HG02571 (cell line): ENCODE measurements around the gene MMD.
A peak's percentile ranks its signal among the peaks of the same experiment; 100 is the strongest.

Experiments used
- ATAC-seq: cut with Tn5 transposase; IDR thresholded peaks from one replicate; pipeline ENCODE4 v1.9.1; 2021; ENCODE audit warnings: mild to moderate bottlenecking, moderate library complexity; ENCODE audit not compliant: unreplicated experiment

Gene MMD

DNA sequence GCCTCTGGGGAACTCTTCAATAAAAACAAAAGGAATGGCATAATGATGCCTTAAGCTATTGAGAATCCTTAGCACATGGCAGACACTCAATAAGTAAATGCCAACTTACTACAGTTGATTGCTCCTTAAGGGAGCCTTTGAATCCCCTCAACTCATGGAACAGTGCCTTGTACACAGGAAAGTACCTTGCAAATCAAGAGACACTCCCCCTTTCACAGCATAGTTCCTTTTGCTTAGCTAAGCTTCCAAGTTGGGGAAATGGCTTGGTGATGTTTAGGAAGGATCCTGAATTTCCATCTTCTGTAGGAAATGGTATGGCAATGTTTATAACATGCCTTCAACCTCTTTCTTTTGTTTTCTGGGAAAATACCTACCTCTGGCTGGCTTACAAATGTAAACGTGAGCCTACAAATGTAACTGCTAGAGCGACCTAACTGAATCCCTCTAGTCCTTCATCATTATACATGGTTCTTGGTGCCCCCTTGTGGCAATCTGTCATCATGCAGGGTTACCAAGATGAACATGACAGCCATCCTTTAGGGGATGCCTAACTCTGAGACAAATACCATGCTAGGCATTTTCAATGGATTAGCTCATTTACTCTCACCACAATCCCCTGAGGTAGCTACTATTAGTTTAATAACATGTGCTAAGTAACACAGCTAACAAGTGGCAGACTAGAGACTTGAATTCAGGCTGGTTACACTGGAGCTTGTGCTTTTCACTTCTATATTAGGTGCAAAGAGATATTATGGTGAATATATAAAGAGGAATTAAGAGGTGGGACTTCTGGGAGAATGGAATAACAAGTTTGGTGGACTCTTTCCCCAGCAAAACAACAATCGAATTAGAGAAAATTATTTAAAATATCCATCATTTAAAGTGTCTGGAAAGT, 65.0 kb downstream of the MMD start:
- peak; percentile 95 for ATAC-seq

DNA sequence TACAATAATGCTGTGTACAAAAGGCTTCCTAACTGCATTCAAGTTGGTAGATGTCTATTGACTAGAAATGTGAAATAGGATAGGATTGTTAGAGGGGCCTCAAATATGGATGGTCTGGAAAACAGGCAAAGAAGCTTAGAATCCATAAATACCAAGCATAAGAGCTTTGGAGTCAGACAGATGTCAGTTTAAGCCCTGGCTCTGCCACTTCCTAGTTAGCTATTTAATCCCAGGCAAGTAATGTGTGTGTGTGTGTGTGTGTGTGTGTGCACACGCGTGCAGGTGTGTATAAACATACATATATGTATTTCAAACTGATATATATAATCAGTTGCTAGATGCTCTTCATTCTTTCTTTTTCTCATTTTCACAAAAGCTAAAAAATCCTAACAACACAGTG, 66.7 kb downstream of the MMD start:
- no peak for ATAC-seq

DNA sequence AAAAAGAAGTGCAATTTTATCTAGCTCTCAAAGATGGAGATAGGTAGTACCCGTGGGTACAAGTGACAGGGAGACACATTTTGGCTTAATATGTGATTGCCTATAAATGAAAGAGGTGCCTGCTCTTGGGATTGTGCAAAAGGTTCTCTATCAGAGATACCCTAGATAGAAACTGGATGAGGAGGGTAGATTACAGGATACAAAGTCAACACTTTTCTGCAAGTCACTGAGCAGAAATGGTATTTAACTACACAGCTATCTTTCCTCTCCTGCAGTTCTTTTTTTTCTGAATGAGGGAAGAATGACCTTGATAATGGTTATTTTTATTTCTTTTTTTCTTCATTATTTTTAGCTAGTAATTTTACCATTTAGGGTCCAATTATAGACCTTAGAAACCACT, 67.6 kb downstream of the MMD start:
- no peak for ATAC-seq

DNA sequence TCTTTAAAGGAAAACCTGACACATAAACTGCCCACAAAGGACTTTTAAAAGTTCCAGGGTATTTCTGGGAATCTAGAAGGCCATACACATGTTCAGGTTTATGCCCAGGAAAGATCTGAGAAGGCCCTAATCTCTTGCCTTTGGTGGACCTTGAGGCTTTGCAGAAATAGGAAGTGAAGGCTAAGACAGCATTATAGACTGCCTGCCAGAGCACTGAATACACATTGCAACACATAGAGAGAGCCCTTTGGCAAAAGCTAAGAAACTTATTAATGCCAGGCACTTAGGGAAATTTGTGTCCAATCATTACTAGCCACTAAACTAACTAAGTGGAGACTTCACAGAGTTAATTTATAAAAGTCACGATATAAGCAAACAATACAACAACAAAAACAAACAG, 70.4 kb downstream of the MMD start:
- no peak for ATAC-seq

DNA sequence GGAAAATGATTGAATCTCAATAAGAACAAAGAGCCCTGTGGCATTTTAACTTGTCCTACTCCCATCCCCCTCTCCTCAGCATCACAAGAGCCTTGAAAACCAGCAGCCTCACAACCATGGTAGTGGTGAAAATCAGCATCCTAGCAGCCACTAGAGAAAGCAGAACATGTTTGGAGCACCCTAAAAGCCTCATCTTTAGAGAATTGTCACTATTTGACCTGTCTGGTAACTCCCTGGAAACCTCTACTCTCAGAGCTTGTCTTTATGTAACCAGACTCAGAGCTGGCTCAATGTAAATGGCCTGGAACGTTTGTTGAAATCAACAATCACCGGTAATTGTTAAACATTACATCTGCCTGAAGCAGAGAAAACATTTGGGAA, 70.8 kb downstream of the MMD start:
- ATAC-seq, result no peak

DNA sequence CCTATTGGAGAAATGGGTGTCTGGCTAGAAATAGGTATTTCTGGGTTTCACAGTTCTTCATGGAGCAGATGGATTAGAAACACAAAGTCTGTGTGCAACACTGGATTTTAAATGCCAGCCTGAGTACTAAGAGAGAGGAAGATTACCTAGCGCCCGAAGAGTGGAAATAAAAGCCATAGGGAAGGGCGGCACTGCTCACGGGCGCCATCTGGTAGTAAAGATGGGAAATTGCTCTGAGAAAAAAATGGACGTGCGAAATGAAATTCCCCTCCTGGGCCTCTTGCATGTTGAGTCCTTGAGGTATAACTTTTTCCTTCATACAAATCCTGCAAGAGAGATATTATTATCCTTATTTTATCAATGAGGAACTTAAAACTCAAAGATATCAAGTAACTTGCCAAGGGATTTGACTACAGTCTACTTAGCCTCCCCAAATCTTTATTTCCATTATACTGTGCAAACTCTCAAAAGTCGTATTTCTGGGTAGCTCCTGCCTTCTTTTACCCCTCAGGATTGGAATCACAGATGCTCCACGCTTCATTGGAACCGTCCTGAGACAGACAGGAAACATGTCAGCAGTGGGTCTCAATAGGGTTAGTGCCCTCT, 72.8 kb downstream of the MMD start:
- no peak for ATAC-seq

DNA sequence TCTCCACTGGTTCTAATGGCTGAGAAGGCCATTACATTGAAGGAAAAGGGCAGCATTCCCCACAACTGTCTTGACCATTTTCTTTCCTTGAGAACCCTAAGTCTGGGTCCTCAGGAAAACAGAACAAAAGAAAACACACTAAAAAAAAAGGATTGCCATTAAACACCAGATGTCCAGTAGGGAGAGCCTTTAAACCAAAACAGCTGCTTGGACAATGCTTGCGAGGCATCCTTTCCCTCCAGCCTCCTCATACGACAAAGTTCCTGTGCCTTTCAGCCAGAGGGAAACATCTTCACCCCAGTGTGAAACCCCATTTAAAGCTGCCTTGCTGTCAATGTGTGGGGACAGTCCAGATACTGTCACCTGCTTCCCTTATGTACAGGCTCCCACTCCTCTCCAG, 74.3 kb downstream of the MMD start:
- ATAC-seq, result no peak

DNA sequence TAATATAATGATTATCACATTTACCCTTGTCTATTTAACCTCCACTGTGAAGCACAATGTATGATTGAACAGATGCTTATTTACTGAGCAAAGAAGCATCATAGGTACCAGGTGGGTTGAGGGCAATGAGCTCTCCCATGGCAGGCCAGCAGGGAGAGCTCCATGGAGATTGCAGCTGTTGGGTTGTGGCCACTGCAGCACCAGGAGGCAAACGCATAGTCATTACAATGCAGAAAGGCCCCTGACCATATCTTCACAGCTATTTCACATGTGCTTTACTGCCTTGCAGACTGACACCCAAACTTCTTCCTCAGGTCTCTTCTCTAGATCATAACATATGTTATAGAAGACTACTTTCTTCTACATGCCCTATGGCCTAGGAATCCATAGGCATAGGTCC, 75.0 kb downstream of the MMD start:
- ATAC-seq, result no peak

DNA sequence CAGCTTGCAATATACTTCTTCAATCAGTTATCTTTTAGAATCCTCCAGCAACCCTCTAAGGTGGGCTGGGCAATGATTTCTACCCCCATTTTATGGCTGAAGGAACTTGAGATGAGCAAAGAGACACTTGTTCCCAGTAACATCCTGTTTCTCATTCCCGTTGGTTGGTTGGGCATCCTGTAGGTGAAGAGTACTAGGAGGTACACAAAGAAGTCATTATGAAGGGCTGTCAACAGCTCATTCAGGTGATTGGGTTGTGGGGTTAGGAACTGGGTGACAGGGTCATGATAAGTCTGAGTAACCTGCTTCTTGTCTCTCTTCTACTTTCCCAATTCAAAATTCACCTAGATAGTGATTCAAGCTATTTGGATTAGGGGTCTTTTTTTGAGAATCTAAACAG, 76.5 kb downstream of the MMD start:
- no peak for ATAC-seq

DNA sequence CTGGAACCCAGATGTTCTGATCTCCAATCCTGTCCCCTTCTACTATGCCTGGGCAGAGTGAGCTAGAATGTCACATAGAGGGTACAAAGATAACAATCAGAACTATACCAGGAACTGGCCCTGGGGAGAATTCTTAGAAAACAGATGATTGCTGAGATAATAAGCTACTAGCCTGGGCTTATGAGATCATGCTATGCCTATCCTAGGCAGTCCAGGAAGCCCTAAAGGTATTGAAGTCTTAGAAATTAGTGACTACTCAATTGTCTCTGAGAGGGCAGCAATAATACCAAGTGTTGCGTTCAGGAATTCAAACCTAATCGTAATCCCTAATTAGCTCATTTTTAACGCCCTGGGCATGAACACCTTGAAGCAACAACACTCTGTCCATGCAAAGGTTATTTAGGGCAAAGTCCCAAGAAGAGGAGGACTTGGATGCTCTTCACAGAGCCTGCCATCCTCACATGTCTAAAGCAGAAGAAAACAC, 77.1 kb downstream of the MMD start:
- no peak for ATAC-seq

DNA sequence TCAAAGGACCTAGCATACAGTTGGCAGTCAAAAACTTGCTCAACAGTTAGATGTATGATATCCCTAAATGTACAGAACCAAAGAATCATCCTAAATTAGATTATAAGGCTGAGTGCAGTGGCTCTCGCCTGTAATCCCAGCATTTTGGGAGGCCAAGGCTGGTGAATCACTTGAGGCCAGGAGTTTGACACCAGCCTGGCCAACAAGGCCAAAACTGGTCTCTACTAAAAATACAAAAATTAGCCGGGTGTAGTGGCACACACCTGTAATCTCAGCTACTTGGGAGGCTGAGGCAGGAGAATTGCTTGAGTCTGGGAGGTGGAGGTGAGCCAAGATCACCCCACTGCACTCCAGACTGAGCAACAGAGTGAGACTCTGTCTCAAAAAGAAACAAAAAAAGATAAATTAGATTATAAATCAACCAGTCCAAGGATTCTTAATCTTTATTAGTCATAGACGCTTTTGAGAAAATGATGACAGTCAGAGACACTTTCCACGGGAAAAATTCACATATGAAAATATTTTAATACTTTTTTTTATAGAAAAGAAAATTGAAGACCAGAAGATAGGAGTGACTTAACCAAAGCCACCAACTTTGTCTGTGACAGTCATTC, 77.6 kb downstream of the MMD start:
- ATAC-seq, result no peak

DNA sequence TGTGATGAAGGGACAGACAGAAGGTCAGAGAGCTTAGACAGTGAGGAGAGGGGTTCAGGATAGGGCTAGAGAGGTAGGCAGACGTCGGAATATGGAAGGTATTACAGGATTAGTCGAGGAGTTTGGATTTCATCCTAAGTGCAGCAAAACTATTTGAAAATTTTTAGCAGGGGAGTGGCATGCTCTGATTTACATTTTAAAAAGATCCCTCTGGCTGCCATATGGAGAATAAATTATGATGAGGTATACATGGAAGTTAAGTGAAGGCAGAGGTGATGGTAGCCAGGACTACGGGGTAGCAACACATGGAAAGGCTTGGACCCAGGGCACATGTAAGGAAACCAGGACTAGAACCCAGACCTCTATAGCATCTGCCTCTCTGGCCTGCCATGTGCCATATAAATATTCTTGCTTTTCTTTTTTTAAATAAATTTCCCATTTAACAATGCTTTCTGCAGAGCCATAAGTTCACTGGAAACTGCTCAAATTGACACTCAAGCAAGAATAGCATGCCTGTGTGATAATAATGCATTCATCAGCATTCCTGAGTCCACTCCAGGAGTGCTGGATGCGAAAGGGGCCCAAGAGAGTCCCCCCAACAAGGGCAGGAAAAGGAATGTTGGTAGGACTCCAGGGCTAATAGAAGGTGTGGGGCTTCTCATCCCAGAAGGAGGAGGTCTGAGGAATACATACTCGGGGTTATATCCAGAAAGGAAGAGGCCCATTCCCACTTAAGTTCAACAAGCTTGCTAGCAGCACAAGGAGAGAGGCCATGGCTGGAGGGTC, 78.6 kb downstream of the MMD start:
- no peak for ATAC-seq
